Activated T-helper 2 cell treated with anti-CD3 and anti-CD28 coated beads, Interferon-gamma antibody, Interleukin-2, Interleukin-4, amounts not matched to agents 10 μg/mL and 5 μg/mL and 100 μg/mL, durations not matched to agents 14 hours and 24 hours and 36 hours (primary cell): ENCODE data around the gene PRKAA1. TPM values are rescaled to one million over a fixed set of nuclear protein-coding genes. Genes with fewer than 3 reads are reported as not detected.
A peak's percentile ranks its signal among the peaks of the same experiment; 100 is the strongest.
"Not testable (repeated sequence)": the region's sequence is repeated elsewhere in the genome, so short reads cannot be mapped to it uniquely, and the experiment has no call there.

Experiments used
- DNase-seq: peaks from one replicate; pipeline ENCODE4 v3.0.0; 2021; ENCODE audit warnings: low spot score
- H3K27ac Mint-ChIP-seq: one replicate; pipeline ENCODE4 v1.8.0; 2021; ENCODE audit warnings: mixed read lengths
- H3K27me3 Mint-ChIP-seq: one replicate; pipeline ENCODE4 v1.8.0; 2021; ENCODE audit warnings: low read depth, mixed read lengths
- H3K36me3 Mint-ChIP-seq: one replicate; pipeline ENCODE4 v1.8.0; 2021; ENCODE audit warnings: low read depth, mixed read lengths
- H3K4me1 Mint-ChIP-seq: one replicate; pipeline ENCODE4 v1.8.0; 2021; ENCODE audit warnings: low read depth, mixed read lengths
- H3K4me3 Mint-ChIP-seq: one replicate; pipeline ENCODE4 v1.8.0; 2021; ENCODE audit warnings: low read depth, mild to moderate bottlenecking, moderate library complexity, mixed read lengths
- H3K9me3 Mint-ChIP-seq: one replicate; pipeline ENCODE4 v1.8.0; 2021; ENCODE audit warnings: mixed read lengths
- intact Hi-C: fragments of 100-400 bp; cut with micrococcal nuclease; formaldehyde crosslinking; loops from one replicate; pipeline ENCODE4 v1.15.1; 2023
- total RNA-seq: library from RNA; stranded (reverse); gene quantifications from 2 replicates; pipeline ENCODE4 v1.2.3, GENCODE V29; 2022

PRKAA1 gene
- total RNA-seq, 1 donor from 2014 or later, result 61.2 TPM

DNA sequence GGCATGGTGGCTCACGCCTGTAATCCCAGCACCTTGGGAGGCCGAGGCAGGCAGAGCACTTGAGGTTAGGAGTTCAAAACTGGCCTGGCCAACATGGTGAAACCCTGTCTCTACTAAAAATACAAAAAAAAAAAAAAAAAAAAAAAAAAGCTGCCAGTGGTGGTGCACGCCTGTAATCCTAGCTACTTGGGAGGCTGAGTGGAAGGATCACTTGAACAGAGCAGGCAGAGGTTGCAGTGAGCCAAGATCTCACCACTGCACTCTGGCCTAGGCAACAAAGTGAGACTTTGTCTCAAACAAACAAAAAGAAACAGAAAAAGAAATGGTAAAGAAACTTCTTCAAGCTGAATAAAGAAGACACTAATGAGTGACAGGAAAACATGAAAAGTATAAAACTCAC, 11.5 kb downstream of the PRKAA1 start:
- H3K36me3 Mint-ChIP-seq, result peaks cover 39% of the 10 kb centered on the region
- H3K4me3 Mint-ChIP-seq, H3K27ac Mint-ChIP-seq, H3K27me3 Mint-ChIP-seq, DNase-seq, intact Hi-C loops: not testable (repeated sequence)
- H3K9me3 Mint-ChIP-seq, result peaks cover 21% of the 10 kb centered on the region
- peaks cover 13% of the 10 kb centered on the region for H3K4me1 Mint-ChIP-seq

DNA sequence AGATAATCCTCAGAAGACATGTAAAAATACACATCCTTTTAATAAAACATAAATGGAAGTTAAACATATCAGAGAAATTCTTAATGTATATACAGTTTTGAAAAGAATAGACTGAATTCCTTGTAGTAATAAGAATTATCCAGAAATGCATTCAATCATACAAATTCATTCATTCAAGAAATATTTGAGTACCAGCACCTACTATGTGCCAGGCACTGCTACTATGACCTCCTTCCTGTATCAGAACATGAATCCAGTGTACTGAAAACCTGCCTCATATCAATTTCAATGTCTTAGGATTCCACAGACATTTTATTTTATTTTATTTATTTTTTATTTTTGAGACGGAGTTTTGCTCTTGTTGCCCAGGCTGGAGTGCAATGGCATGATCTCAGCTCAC, 13.3 kb downstream of the PRKAA1 start:
- DNase-seq, result no peak
- H3K9me3 Mint-ChIP-seq, result peaks cover 21% of the 10 kb centered on the region
- H3K4me3 Mint-ChIP-seq, result no peak overlapping the region
- H3K27ac Mint-ChIP-seq, result no peak overlapping the region
- peaks cover 39% of the 10 kb centered on the region for H3K36me3 Mint-ChIP-seq
- H3K27me3 Mint-ChIP-seq, result no peaks in the 10 kb centered on the region
- intact Hi-C loops, result no loop called here
- peaks cover 11% of the 10 kb centered on the region for H3K4me1 Mint-ChIP-seq

DNA sequence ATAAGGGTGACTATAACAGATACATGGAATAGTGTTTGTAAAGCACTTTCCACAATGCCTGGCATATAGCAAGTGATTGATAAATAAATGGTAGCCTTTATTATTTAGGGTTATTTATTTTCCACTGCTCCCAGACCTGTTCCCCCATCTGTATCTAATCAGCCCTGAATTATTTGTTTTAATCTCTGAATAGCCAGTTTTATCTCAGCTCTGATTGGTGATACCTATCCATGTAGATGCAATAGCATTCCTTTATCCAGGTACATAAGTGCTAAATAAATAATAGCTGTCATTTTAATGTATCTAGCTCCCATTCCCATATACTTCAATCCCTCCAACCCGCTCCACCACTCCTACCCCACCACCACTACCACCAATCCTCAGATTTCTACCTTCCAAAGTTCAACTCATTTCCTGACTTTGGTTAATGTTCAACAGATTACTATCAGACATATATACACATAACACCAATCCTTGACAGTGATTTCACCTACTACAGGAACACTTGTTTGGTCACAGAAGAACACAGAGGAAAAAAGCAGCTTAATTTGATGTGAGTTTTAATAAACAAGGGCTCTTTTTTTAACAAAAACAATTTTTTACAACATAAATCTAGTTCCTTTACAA, 14.0 kb downstream of the PRKAA1 start:
- H3K4me3 Mint-ChIP-seq, result no peak overlapping the region
- peaks cover 9% of the 10 kb centered on the region for H3K4me1 Mint-ChIP-seq

DNA sequence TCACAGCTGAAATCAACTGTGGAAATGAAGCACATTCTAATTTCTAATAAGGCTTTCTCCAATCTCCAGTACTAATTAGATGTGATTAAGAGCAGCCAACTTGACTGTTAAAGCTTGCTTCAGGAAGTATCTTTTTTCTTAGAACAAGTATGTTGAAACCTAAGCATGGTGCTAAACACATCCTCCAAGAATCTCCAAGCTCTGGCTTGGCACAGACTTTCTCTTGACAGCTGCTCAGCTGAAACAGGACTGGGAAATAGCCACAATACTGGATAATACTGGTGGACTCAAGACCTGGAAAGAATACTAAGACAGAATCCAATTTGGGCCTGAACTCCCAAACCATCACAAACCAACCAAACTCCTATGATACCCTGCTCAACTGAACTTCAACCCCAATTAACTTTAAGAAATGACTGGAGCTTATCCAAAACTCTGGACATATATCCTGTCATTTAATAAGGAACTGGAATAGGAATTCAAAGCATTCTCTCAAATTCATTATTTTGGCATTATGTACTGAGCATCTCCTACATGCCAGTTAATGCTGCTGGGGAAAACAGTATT, 16.2 kb downstream of the PRKAA1 start:
- Mint-ChIP-seq H3K4me3 (no peak overlapping the region), H3K4me1 (peaks cover 9% of the 10 kb centered on the region), H3K27me3 (no peaks in the 10 kb centered on the region), H3K36me3 (peaks cover 19% of the 10 kb centered on the region), H3K27ac (no peak overlapping the region), H3K9me3 (peaks cover 8% of the 10 kb centered on the region)
- intact Hi-C loops, result no loop called here
- DNase-seq, result no peak

More for the DNA sequence above, 14.0 kb downstream of the PRKAA1 start:
- no peak for DNase-seq
- Mint-ChIP-seq H3K27me3 (no peaks in the 10 kb centered on the region), H3K9me3 (peaks cover 21% of the 10 kb centered on the region), H3K27ac (no peak overlapping the region), H3K36me3 (peaks cover 34% of the 10 kb centered on the region)
- intact Hi-C loops, result no loop called here

DNA sequence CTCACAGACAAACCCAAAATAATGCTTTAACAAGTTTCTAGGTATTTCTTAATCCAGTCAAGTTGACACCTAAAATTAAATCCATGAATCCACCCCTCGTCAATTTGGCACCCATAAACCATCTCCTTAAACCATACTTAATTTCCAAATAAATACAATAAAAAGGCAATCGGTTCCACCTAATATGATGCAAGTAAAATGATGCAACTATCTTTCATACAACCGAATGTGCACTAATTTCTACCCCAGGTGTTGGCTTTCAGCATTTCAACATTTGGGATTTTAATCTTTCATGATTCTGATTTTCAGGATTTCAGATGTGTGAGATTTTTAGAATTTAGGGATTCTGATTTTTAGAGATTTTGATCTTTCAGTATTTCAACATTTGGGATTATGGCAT, 17.3 kb downstream of the PRKAA1 start:
- peaks cover 19% of the 10 kb centered on the region for H3K36me3 Mint-ChIP-seq
- no peaks in the 10 kb centered on the region for H3K9me3 Mint-ChIP-seq

DNA sequence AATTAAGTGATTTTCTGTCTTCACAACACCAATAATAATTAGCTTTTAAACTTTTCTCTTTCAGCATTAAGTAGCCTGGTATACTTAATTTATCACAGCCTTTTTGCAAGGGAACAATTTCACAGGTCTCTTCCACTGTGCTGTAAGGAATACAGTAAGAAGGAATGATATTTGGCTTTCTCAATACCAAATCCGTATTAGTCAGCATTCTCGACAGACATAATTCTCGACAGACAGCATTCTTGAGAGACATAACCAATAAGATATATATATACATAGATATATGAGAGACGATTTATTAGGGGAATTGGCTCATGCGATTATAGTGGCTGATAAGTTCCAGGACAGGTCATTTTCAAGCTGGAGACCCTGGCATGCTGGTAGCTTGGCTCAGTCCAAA, 18.0 kb downstream of the PRKAA1 start:
- Mint-ChIP-seq H3K9me3 (no peaks in the 10 kb centered on the region), H3K36me3 (peaks cover 20% of the 10 kb centered on the region), H3K27ac (no peak overlapping the region), H3K27me3 (no peaks in the 10 kb centered on the region), H3K4me3 (no peak overlapping the region), H3K4me1 (peaks cover 21% of the 10 kb centered on the region)
- intact Hi-C loops, result no loop called here
- no peak for DNase-seq

More for the DNA sequence above, 17.3 kb downstream of the PRKAA1 start:
- no peak for DNase-seq
- intact Hi-C loops, result no loop called here
- H3K4me3 Mint-ChIP-seq, result no peak overlapping the region
- H3K27ac Mint-ChIP-seq, result no peak overlapping the region
- no peaks in the 10 kb centered on the region for H3K27me3 Mint-ChIP-seq
- H3K4me1 Mint-ChIP-seq, result peaks cover 19% of the 10 kb centered on the region

DNA sequence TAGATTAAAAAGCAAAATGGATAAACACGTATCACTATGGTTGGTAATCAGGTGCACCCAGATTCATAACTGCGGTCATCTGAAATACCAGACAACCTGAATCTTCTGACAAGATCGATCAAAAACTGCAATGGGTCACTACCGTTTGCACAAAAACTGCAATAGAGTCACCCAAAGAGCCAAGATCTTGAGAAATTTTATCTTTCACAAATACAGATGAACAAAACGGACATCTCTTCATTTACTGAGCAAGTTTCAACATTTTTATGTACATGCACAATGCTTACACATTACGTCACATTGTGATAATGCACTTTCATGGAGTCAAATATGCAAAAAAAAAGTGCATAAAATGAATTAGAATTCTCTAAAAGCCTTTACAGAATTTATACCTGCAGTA, 18.6 kb downstream of the PRKAA1 start:
- intact Hi-C loops, result no loop called here

DNA sequence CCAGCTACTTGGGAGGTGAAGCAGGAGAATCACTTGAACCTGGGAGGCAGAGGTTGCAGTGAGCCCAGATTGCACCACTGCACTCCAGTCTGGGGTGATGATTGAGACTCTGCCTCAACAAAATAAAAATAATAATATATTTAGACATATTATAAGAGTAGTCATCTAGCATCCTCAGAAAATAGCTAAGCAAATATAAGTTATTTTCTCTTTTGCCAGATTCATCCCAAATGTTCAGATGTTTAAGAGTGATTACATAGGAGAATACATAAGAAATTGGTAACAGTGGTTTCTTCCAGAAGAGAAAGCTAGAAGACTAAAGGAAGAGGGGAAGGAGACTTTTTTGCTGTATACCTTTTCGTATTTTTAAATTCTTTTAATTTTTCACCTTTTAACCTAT, 20.0 kb downstream of the PRKAA1 start:
- DNase-seq, result no peak
- no peaks in the 10 kb centered on the region for H3K27me3 Mint-ChIP-seq
- H3K4me1 Mint-ChIP-seq, result peaks cover 18% of the 10 kb centered on the region
- H3K36me3 Mint-ChIP-seq, result peaks cover 37% of the 10 kb centered on the region
- no peak overlapping the region for H3K4me3 Mint-ChIP-seq
- H3K27ac Mint-ChIP-seq, result no peak overlapping the region
- no peaks in the 10 kb centered on the region for H3K9me3 Mint-ChIP-seq
- intact Hi-C loops, result no loop called here

More for the DNA sequence above, 18.6 kb downstream of the PRKAA1 start:
- H3K27ac Mint-ChIP-seq, result no peak overlapping the region
- no peak for DNase-seq
- H3K9me3 Mint-ChIP-seq, result no peaks in the 10 kb centered on the region
- H3K4me3 Mint-ChIP-seq, result no peak overlapping the region
- peaks cover 23% of the 10 kb centered on the region for H3K4me1 Mint-ChIP-seq
- H3K36me3 Mint-ChIP-seq, result peaks cover 25% of the 10 kb centered on the region
- no peaks in the 10 kb centered on the region for H3K27me3 Mint-ChIP-seq

DNA sequence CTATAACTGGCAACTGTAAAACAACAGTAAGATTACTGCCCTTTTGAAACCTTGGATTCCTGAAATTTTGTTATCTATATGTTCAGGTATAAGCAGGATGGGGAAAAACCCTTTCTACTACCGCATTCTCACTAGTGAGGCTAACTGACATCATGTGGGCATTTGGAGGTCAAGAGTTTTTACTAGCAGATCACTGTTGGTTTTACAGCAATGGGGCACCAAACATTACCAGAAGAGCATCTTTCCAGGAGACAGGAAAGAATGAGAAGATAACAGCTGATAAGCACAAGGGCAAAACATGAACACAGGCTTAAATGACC, 21.6 kb downstream of the PRKAA1 start:
- peak overlapping the region; percentile 51 for H3K27ac Mint-ChIP-seq
- H3K27me3 Mint-ChIP-seq, result no peaks in the 10 kb centered on the region
- DNase-seq, result no peak
- intact Hi-C loops, result loop anchor here (2.0 kb wide), 1 partner anchor 20 kb away; no protein-coding TSS in a partner anchor
- peaks cover 42% of the 10 kb centered on the region for H3K36me3 Mint-ChIP-seq
- no peaks in the 10 kb centered on the region for H3K9me3 Mint-ChIP-seq
- H3K4me3 Mint-ChIP-seq, result no peak overlapping the region
- peaks cover 18% of the 10 kb centered on the region for H3K4me1 Mint-ChIP-seq

DNA sequence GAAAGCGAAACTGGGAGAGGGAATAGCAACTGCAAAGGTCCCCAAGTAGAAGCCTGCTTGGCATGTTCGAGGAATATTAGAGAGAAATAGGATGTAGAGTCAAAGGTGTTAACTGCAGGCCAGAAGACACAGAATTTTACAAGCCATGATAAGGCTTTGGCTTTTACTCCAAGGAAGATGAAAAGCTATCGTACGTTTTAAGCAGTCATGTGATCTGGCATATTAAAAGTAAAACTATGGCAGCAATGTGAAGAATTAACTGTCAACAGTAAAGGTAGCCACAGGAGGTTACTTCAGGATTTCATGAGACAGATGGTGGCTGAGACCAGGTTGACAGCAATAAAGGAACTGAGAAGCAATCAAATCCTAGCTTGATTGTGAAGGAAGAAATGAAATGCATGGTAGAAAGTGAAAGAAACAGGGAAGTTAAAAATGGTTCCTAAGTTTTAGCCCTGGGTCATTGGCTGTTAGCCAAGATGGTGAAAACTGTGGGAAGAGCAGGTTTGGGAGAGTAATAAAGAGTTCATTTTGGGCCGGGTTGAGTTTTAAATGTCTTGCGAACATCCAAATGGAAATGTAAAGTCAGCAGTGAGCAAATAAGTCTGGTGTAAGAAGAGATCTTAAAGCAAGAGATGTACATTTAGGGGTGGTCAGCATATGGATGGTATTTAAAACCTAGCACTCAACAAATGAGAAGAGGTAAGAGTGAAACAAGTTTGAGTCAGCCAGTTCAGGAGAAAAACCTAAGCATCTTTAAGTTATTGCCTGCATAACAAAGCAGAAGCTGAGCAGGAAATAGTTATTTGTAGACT, 22.1 kb downstream of the PRKAA1 start:
- H3K4me1 Mint-ChIP-seq, result peaks cover 17% of the 10 kb centered on the region
- H3K27me3 Mint-ChIP-seq, result no peaks in the 10 kb centered on the region
- intact Hi-C loops, result loop anchor here (2.0 kb wide), 1 partner anchor 21 kb away; no protein-coding TSS in a partner anchor
- H3K36me3 Mint-ChIP-seq, result peaks cover 43% of the 10 kb centered on the region
- H3K4me3 Mint-ChIP-seq, result no peak overlapping the region
- peak overlapping the region; percentile 51 for H3K27ac Mint-ChIP-seq
- no peaks in the 10 kb centered on the region for H3K9me3 Mint-ChIP-seq
- DNase-seq, result no peak

DNA sequence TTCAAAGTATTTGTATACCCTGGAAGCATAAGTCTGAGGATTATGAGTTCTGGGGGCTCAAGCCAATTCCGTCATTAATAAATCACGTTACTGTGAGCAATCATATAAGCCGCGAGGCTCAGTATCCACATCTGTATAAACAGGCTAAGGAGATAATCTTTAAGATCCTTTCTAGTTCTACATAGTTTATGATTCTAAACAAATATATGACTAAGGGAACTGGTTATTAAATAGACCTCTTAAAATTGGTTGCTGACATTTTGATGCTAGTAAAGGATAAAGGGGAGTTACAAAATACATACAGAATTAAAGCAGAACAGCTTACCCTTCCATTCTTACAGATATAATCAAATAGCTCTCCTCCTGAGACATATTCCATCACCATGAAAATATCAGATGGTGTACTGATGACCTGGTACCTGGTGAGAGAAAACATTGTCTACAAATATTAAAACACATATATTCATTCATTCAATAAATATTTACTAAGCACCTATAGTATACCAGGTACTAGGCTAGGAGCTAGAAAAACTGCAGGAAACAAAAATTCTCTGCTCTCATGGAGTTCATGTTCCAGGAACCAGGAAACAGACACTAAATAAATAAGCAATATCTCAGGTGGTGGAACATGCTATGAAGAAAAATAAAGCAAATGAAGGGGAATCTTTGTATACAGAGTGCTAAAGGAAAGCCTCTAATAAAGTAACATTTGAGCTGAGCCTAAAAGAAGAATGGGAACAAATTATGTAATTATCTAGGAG, 22.9 kb downstream of the PRKAA1 start:
- Mint-ChIP-seq H3K27me3 (no peaks in the 10 kb centered on the region), H3K4me1 (peaks cover 14% of the 10 kb centered on the region), H3K4me3 (no peak overlapping the region), H3K27ac (peak overlapping the region; percentile 51), H3K36me3 (peaks cover 46% of the 10 kb centered on the region), H3K9me3 (no peaks in the 10 kb centered on the region)
- no peak for DNase-seq
- intact Hi-C loops, result no loop called here

DNA sequence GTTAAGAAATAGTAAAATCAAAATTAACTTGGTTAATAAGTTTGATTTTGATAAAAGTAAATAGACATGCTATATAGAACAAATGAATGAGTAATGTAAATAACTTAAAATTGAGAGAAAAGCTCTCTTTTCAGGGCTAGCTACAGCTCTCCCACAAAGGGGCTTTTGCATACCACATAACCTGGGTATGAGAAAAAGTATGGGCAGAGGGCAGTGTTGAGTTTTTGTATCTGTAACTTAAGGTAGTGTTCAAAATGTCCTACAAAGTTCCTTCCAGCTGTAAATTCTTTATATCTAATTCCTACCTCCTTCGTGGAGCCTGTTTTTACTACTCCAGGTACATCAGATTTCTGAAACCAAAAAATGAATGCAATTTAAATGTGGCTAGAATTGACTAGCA, 23.6 kb downstream of the PRKAA1 start:
- H3K36me3 Mint-ChIP-seq, result peaks cover 46% of the 10 kb centered on the region
- no peaks in the 10 kb centered on the region for H3K9me3 Mint-ChIP-seq
- no peak overlapping the region for H3K27ac Mint-ChIP-seq
- intact Hi-C loops, result no loop called here
- no peaks in the 10 kb centered on the region for H3K27me3 Mint-ChIP-seq
- peaks cover 14% of the 10 kb centered on the region for H3K4me1 Mint-ChIP-seq
- H3K4me3 Mint-ChIP-seq, result no peak overlapping the region
- no peak for DNase-seq
